ENCODE data around the gene PROM2.
"Not testable (repeated sequence)": the region's sequence is repeated elsewhere in the genome, so short reads cannot be mapped to it uniquely, and the experiment has no call there.

The PROM2 gene

DNA sequence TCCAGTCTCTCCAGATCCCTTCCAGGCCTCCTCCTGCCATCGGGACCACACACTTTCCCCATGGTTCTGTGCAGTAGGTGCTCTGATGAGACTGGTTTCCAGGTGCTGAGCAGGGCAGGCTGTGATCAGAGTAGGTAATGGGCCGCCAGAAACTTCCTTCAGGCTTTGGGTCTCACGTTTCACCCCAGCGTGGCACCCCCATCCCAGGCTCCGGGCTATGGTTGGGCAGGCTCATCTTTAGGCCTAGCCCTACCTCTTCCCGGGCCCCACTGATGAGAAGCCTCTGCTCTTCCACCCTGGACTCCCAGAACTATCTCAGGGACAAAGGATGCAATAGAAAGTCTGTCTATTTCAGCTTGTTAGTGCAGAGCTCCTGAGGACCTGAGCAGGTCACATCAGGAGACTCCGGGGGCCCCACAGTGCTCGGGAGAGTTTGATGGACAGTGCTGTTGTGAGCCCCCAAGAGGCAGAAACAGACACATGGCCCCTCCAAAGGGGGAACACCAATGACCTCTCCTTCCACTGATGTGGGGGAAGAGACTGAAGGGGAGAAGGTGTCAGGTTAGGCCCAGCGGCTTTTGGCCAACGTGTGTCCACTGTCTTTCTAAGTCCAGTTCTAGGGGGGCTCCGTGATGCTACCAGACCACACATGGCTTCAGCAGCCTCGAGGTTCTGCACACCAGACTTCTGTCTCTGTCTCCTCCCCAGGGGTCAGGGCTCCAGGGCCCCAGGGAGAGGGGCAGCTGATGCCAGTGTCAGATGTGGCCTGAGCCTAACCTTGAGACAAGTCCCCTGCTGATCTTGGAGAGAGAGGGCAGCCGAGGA is 5.8 kb upstream of the PROM2 start:
- DNase-seq = peak in 1 of 4 experiments; percentile 0

DNA sequence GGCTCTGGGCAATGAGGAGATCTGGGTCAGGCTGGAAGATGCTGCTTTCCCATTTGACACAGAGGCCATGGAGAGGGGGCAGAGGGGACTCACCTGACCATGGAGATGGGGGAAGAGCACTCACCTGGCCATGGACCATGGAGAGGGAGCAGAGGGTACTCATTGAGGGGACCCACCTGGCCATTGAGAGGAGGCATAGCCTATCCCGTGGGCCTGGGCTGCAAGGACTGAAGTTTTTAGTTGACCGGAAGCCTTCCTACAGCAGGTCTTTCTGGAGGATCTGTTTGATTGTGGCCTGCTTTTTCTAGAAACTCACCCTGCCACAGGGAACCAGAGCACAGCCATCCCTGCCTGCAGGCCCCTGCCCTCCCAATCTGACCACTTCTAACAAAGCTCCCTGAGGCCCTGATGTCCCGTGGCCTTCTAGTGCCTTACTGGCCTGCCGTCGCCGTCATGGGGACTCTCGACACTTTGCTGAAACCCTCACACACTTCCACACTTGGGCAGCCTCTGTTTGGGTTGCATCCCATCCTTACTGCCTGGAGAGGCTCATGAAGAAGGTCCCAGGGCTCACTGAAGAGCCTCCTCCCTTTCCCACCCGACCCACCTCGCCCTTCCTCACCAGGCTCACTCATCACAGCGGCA is 5.1 kb upstream of the PROM2 start:
- DNase-seq = peak in 1 of 4 experiments; percentile 1

DNA sequence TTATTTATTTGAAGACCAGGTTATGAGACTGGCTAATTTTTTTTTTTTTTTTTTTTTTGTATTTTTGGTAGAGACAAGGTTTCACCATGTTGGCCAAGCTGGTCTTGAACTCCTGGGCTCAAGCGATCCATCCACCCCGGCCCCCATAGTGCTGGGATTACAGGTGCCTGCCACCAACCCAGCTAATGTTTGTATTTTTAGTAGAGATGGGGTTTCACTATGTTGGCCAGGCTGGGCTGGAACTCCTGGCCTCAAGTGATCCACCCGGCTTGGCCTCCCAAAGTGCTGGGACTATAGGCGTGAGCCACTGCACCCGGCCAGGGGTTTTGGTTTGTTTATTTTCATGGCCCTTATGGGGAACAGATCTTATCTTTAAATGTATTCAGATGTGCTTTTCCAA is 4.5 kb upstream of the PROM2 start:
- DNase-seq = not testable (repeated sequence)

DNA sequence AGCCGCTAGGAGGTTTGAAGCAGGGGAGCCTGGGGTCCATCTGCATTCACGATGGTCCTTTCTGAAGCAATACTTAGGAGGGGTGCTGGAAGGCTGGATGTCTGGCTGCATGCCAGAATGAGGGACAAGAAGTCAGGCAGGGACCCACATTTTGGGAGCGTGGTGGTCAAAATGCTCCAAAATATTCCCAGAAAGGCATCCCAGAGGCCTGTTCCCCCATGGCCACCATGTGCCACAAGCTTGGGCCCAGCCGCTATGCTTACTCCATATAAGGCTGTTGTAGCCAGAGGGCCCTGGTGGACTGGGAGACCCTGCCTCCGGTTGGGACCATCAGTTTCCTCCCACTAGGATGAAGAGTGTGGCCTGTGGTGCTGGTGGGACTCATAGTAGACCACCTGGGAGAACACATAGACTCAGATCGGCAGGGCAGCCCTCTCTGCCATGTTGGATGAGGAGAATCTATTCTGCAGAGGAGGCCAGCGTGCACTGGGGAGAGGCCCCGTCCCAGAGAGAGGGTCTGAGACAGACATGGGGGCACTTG is 3.6 kb upstream of the PROM2 start:
- DNase-seq = peak in 1 of 4 experiments; percentile 1

DNA sequence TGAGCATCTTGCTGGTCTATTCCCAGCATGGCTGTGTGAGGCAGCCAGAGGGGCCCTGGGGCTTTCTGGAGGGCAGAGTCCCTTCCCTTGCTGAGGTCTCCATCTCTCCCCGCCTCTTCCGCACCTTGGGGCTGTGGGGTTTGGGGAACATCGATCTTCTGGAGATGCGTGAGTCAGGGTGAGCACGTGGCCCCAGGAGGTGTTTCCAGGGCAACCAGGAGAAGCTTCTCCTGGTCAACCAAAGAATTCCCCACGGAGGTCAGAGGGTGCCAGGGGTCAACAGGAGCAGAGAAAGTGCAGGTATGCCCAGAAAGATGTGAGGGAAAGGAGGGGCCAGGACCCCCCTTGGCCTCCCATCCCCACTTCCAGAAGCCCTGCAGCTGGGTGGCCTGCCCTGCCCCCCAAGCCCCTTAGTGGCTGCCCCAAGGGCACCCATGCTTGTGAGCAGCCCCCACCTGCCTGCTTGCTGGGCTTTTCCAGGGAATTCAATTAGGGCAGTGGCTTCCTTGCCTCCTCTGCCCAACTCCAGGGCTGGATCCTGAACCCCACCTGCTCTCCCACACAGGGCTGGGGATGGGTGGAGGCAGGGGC is 2.8 kb upstream of the PROM2 start:
- peak in 1 of 4 experiments; percentile 0 for DNase-seq

DNA sequence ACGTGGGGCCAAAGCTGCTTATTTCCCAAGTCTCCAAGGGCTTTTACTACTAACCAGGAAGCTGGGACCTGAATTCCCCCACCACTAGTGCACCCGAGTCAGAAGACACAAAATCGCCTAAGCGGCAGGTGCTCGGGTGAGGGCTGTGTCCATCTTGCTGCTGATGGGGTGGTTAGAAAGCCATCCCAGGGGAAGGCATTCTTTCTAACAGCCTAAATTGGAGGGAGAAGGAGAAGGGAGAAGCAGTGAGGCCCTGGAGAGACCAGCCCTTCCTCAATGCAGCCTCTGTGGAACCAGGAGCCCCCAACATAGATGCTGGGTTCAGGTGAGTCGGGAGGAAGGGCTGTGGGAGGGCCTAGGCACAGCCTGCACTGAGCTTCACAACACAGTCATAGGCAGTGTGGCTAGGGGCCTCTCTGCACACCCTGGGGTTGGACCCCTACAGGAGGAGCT is 1.9 kb upstream of the PROM2 start:
- peak in 1 of 4 experiments; percentile 1 for DNase-seq

DNA sequence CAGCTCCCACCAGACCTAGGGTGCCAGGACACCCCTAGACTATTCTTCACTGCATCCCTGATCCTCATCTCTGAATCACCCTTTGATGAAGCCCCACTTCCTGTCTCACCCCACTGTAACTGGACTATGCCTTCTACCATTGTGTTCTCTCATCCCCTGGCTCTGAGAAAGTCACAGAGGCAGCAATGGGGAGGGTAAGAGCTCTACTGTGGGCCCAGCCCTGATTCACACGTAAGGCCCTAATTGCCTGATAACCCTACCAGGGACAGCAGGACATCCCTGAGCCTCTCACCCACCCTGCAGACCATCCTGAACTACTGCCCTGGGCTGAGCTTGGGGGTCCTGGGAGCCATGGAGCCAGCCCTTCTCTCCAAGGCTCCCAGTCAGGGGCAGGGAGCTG is 1.5 kb upstream of the PROM2 start:
- DNase-seq = no peak

DNA sequence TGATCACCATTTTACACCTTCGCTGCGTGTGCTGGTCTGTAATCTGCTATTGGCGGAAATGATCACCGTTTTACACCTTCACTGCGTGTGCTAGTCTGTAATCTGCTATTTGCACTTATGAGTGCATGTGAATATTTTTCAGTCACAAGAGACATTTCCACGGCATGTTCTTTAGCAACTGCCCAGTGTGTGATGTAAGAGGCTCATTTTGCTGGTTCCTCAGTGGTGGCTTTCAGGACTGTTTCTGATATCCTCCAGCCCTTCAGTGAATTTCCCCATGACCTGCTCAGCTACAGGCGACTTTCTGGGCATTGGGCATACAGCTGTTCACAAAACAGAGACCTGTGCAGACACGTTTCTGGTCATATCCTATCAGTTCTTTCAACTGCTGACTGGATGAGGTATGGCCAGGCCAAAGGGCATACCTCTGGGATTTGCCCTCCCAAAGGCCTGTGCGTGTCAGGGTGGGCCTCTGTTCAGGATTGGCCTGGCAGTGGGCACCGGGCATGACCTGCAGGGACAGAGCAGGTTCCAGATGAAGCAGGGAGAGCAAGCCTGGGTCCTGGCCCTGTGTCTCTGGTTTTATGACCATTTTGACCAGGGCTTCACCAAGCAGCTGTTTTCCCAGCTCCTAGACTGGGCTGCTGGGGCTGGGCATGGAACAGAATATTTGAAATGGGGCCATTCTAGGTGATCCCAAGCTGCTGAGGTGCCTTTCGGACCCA is 521 bp upstream of the PROM2 start:
- DNase-seq = peak; percentile 15 to 62 (median 48)

DNA sequence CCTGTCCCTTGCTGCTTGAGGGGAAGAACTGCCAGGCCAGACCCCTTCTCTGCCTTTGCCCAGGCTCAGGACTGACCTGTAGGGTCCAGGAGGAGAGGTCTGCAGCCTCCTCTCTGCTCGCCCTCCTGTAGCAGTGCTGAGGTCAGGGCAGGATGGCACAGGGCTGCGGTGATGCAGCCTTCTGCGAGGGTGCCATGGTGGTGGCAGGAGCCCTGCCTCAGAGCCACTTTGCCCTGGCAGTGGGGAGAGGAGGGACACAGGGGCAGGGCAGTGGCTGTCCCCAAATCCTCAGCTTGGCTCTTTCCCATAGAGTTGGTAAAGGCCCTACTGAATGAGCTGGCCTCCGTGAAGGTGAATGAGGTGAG is 884 bp downstream of the PROM2 start:
- no peak for DNase-seq

DNA sequence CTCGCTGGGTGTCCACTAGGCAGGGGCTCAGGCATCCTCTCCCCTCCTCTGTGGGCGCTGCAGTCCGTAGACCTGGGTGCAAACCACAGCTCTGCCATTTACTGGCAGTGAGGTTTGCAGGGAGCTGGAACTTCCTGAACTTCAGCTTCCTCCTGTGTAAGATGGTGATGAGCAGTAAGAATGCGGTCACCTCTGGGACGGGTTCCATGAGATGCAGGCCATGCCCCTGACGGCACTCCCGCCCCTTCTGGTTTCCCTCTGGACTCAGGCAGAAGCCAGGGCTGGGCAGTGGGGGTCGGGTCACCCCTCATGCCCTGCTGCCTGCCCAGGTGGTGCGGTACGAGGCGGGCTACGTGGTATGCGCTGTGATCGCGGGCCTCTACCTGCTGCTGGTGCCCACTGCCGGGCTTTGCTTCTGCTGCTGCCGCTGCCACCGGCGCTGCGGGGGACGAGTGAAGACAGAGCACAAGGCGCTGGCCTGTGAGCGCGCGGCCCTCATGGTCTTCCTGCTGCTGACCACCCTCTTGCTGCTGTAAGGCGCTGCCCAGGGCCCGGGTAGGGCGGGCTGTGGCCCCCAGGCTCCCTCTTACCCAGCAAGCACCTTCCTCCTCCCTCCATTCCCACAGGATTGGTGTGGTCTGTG is 1.5 kb downstream of the PROM2 start:
- DNase-seq = peak in 3 of 4 experiments; percentile 16 to 24 (median 23)

DNA sequence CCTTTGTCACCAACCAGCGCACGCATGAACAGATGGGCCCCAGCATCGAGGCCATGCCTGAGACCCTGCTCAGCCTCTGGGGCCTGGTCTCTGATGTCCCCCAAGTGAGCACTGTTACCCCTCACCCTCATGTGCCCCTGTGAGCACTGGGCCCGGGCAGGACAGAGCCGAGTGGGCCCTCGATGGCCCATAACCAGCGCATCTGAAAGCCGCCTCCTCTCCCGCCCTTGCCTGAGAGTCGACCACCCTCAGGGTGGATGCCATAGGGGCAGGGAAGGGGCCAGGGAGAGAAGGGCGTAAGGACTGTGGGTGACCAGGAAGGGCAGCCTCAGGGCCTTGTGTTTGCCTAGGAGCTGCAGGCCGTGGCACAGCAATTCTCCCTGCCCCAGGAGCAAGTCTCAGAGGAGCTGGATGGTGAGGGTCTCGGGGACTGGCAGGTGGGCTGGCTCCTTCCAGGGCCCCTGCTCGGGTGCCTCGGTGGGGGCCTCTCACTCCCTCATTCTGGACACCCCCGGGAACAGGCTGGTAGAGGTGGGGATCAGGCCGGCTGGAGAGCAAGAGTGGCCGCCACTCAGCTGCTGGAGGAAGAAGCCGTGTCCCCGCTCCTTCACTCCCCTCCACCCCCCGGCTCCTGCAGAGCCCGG is 2.1 kb downstream of the PROM2 start:
- no peak for DNase-seq

DNA sequence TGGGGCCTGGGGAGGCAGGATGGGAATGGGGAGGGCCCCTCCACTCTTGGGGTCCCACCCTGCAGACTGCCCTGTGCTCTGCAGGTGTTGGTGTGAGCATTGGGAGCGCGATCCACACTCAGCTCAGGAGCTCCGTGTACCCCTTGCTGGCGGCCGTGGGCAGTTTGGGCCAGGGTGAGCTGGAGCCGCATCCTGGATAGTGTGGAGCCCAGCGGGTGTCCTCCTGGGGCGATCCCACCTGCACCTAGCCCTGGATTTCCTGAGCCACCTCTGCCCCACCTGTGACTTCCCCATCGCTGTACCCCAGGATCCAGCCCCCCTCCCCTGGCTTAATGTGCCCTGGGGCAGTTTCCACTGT is 2.6 kb downstream of the PROM2 start:
- no peak for DNase-seq

DNA sequence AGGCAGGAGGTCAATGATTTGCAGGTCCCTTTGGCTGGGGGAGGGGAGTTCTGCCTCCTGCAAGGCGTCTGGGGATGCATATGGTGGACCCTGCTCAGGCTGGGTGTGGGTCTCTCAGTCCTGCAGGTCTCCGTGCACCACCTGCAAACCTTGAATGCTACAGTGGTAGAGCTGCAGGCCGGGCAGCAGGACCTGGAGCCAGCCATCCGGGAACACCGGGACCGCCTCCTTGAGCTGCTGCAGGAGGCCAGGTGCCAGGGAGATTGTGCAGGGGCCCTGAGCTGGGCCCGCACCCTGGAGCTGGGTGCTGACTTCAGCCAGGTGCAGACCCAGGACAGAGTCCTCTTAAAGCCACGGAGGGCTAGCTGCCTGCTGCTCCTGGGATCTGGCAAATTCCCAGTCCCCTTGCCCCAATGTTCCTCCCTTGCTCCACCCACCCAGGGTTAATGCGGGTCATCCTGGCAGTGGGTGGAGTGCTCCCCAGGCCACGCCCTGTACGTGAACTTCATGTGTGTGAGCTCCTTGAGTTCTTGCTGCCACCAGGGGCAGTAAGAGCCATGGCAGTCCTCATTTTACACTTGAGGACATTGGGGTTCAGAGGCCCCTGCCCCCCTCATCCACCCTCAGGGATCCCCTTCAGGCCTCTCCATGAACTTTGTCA is 3.1 kb downstream of the PROM2 start:
- peak in 3 of 4 experiments; percentile 9 to 38 (median 28) for DNase-seq

DNA sequence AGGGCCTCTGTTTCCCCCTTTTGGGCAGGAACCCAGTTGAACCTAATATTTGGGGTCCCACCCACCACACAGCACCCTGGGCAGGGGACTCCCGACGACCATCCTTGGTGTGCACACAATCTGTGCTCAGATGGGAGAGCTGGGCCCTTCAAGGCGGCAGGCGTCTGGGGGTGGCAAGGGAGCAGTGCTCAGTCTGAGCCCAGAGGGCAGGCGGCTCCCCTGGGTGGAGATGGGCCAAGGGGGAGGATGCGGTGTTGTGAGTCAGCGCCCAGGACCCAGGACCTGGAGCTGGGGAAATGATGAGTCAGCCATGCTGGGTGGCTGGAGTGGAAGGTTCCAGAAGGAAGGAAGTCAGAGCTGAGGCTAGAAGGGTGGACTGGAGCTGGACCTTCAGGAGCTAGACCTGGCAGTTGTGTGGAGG is 3.8 kb downstream of the PROM2 start:
- DNase-seq = no peak

DNA sequence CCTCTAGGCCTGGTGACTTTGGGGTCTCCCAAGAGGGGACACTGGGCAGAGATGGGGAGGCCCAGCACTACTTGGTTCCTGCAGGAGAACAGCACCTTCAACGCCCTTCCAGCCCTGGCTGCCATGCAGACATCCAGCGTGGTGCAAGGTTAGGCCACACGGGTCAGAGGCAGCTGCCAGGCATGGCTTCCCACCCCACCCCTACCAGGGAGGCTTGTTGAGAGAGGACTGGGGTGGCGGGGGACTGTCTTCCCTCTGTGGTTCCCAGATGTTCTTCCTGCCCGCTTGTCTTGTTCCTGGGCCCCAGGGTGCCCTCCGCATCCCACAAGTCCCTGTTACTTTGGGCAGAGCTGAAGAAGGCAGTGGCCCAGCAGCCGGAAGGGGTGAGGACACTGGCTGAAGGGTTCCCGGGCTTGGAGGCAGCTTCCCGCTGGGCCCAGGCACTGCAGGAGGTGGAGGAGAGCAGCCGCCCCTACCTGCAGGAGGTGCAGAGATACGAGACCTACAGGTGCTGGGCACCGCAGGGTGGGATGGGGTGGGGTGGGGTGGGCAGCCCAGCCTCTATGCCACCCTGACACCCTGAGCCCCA is 4.5 kb downstream of the PROM2 start:
- no peak for DNase-seq

DNA sequence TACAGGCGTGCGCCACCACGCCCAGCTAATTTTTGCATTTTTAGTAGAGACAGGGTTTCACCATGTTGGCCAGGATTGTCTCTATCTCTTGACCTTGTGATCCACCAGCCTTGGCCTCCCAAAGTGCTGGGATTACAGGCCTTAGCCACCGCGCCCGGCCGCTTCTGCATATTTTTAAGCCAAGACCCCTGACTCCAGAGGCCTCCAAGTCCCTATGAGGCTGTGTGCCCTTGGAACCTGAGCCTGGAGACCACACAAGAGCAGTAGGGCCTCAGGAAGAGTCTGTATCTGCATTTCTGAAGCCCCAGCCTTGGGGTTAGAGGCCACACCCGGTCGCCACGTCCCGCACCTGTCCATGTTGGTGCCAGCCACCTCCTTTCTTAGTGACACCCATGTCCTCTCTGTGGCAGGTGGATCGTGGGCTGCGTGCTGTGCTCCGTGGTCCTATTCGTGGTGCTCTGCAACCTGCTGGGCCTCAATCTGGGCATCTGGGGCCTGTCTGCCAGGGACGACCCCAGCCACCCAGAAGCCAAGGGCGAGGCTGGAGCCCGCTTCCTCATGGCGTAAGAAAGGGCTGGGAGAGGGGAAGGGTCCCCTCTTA is 5.3 kb downstream of the PROM2 start:
- DNase-seq = no peak

DNA sequence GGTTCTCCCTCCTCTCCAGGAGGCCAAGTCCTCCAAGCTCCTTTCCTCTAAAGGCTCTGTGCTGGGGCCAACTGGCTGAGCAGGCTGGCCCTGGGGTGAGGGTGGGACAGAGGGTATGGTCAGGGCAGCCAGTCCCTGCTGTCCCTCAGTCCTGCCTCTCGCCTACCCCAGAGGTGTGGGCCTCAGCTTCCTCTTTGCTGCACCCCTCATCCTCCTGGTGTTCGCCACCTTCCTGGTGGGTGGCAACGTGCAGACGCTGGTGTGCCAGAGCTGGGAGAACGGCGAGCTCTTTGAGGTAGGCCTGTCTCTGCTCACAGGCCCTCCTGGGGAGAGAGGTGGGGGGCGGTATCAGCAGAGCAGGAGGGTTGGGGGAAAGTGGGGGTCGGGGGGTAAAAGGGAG is 6.8 kb downstream of the PROM2 start:
- DNase-seq = no peak

DNA sequence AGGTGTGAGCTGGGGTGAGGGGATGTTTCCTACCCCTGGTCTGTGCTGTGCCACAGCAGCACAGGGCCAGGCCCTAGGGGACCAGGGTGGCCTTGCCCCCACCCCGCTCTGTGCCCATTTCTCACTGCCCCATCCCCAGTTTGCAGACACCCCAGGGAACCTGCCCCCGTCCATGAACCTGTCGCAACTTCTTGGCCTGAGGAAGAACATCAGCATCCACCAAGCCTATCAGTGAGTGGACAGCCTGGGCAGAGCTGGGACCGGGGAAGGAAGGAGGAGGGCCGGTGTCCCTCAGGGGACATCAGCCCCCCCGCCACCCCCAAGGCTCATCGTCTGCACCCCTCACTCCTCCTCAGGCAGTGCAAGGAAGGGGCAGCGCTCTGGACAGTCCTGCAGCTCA is 7.5 kb downstream of the PROM2 start:
- no peak for DNase-seq

DNA sequence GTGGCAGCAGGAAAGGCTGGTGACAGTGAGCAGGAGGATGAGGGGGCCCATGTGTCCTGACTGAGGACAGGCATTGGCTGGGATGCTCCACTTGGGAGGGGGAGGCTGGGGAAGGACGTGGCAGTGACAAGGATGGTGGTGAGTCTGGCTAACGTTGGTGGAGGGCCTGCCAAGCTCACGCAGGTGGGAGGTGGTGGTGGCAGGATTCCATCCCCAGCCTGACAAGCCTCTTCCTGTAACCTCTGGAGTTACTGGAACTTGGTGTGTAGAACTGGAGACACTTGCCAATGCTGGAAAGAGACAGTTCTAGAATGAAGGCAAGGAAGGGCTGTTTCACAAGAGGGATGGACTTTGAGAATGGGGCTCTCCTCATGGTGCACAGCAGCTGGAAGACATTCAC is 8.2 kb downstream of the PROM2 start:
- DNase-seq = no peak

DNA sequence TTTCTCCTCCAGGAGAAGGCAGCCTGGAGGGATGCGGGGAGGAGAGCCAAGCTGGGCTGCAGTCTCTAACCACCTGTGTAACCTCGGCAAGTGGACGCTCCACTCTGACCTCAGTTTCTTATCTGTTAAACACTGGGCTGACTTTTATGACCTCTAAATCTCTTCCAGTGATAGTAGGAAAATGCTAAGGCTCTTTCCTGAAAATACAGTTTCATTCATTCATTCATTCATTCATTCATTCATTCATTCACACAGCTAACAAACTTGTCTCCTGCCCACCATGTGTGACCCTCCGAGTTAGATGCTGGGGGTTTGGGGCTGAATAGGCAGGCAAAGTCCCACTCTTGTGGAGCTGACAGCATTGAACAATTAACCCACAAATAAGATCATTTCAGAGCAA is 9.3 kb downstream of the PROM2 start:
- DNase-seq = no peak

All from suppressor macrophage (primary cell).